Transverse colon (tissue), 4 donors: ENCODE data around the gene EPHB2. TPM values are rescaled to one million over a fixed set of nuclear protein-coding genes. Genes with fewer than 3 reads are reported as not detected.
A peak's percentile ranks its signal among the peaks of the same experiment; 100 is the strongest.

Source experiments
- DNase-seq: peaks from one replicate; pipeline ENCODE4 v3.0.0-alpha.2; 2019
- H3K27ac ChIP-seq, 4 donors: fragments of 200-600 bp; sonication (generic); 2 replicates each; pipeline ENCODE4 v1.5.1; 2016 to 2018; ENCODE audit warnings: inconsistent platforms in 4 of 4
- H3K27me3 ChIP-seq: fragments of 200-600 bp; sonication (generic); 2 replicates; pipeline ENCODE4 v1.5.1; 2017; ENCODE audit warnings: inconsistent platforms
- H3K36me3 ChIP-seq, 4 donors: fragments of 200-600 bp; sonication (generic); 2 replicates each; pipeline ENCODE4 v1.5.1; 2017 to 2019; ENCODE audit warnings: inconsistent platforms in 4 of 4
- H3K4me1 ChIP-seq, 4 donors: fragments of 200-600 bp; sonication (generic); 2 replicates each; pipeline ENCODE4 v1.5.1; 2017 to 2020; ENCODE audit warnings: inconsistent platforms in 4 of 4
- H3K4me3 ChIP-seq, 4 donors: fragments of 200-600 bp; sonication (generic); 1 replicate in 1 of 4; 2 replicates in 3 of 4; pipeline versions ENCODE4 v1.5.1 to v1.6.1; 2017 to 2019; ENCODE audit warnings: inconsistent platforms in 4 of 4
- H3K9me3 ChIP-seq, 2 donors: fragments of 200-600 bp; sonication (generic); 2 replicates each; pipeline ENCODE4 v1.5.1; 2017 to 2019; ENCODE audit warnings: inconsistent platforms in 2 of 2
- CTCF ChIP-seq, 5 experiments: fragments of 200-600 bp in 3 of 5; fragments of 450-650 bp in 2 of 5; sonication (generic) in 3 of 5; IDR thresholded peaks; 1 replicate in 2 of 5; 2 replicates in 3 of 5; pipeline ENCODE4 v1.5.1; 2016 to 2017; ENCODE audit warnings: antibody characterized with exemption in 5 of 5, inconsistent platforms in 3 of 5, mild to moderate bottlenecking in 2 of 5, moderate library complexity in 1 of 5
- EP300 ChIP-seq: sonication (generic); formaldehyde crosslinking; IDR thresholded peaks from one replicate; pipeline ENCODE4 v1.6.1; 2017; ENCODE audit warnings: antibody characterized with exemption, low read depth
- POLR2A ChIP-seq: fragments of 450-650 bp; IDR thresholded peaks from one replicate; pipeline ENCODE4 v1.6.1; 2016; ENCODE audit warnings: antibody characterized with exemption, mild to moderate bottlenecking, moderate library complexity
- POLR2AphosphoS5 ChIP-seq, 3 donors: sonication (generic); formaldehyde crosslinking; IDR thresholded peaks; one replicate each; pipeline ENCODE4 v1.6.1; 2016; ENCODE audit warnings: antibody characterized with exemption in 3 of 3
- whole genome bisulfite sequencing, 2 donors: methylation state at CpG; one replicate each; pipeline ENCODE4 v1.1.5; 2018; ENCODE audit warnings: low coverage in 1 of 2; 5-methylcytosine and 5-hydroxymethylcytosine counted together
- in situ Hi-C, 4 donors: fragments of 200-750 bp; cut with MboI; loops; one replicate each; pipeline versions ENCODE4 v1.15.0 to v1.15.1; 2017; ENCODE audit warnings: low sequenced_read_pairs in 3 of 4, low pct_ligation_motif_present in 1 of 4, low pct_unique_long_range_greater_than_20kb in 1 of 4
- intact Hi-C: fragments of 100-400 bp; cut with DNase I; formaldehyde crosslinking; loops from one replicate; pipeline ENCODE4 v1.15.1; 2023; ENCODE audit warnings: low total_unique reads
- total RNA-seq, 4 donors: library from RNA; depleted of rRNA; stranded (reverse); fragments of >200 nt; gene quantifications; one replicate each; pipeline ENCODE4 v1.1.0, GENCODE V29; 2016

The EPHB2 gene
- total RNA-seq, 4 donors from 2014 or later, result 3.0 to 152 (median 27.9) TPM

- no peak for DNase-seq
- Histone ChIP-seq H3K27me3 (peaks cover 6% of the 10 kb centered on the region), H3K9me3 (no peaks in the 10 kb centered on the region), H3K4me1 (no peaks in the 10 kb centered on the region), H3K27ac (no peak overlapping the region), H3K36me3 (no peaks in the 10 kb centered on the region), H3K4me3 (no peak overlapping the region)
- in situ Hi-C loops (loop anchor here in 1 of 4 donors (25.0 kb wide), 1 partner anchor 513 kb away; no protein-coding TSS in a partner anchor), intact Hi-C loops (loop anchor here (10.0 kb wide), 1 partner anchor 220 kb away; no protein-coding TSS in a partner anchor)
- 61 to 63% methylated on average over 7 to 9 of the region's 9 CpGs for WGBS, 2 donors
- no peak for TF ChIP-seq POLR2A
- no peak for TF ChIP-seq EP300
- no peak for TF ChIP-seq POLR2AphosphoS5 (IDR thresholded peaks at IDR 0.05)
- no peak for TF ChIP-seq CTCF (IDR thresholded peaks at IDR 0.05)
Observed at GRCh38 chr1:22925111-22925510, 214.5 kb downstream of the EPHB2 start.

DNA sequence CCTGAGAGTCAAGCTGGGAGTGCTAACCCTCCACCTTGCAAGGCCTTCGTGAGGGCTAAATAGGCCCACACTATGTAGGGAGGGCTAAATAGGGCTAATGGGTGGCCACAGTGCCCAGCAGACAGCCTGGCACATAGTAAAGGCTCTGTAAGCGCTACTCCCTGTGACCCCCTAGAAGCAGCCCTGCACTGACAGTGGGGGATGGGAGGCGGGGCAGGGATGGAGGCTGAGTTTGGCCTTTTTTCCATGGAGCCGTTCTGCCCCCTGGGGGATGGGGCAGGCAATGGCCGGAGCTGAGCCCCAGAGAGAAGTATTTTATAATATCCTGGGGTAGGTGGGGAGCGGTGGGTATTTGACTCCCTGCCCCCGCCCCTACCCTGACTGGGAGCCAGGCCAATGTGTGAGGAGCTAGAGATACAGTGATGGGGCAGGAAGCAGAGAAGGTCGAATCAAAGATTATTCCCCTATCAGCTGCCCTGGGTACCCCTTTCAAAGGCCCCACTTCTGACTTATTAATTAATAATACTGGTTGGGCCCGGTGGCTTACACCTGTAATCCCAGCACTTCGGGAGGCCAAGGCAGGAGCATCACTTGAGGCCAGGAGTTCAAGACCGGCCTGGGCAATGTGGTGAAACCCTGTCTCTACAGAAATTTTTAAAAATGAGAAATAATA lies 219.7 kb downstream of the EPHB2 start:
- H3K27ac ChIP-seq, result no peak overlapping the region
- peak; percentile 43 for DNase-seq
- no peaks in the 10 kb centered on the region for H3K4me1 ChIP-seq
- H3K36me3 ChIP-seq, result no peaks in the 10 kb centered on the region
- TF ChIP-seq CTCF (IDR thresholded peaks at IDR 0.05) (peak; percentile 55 to 75 (median 69)), POLR2AphosphoS5 (IDR thresholded peaks at IDR 0.05) (no peak)
- 0 to 37% methylated on average over 2 to 11 of the region's 11 CpGs for WGBS, 2 donors
- H3K4me3 ChIP-seq, result no peak overlapping the region
- H3K9me3 ChIP-seq, result no peaks in the 10 kb centered on the region
- H3K27me3 ChIP-seq, result peaks cover 6% of the 10 kb centered on the region
- intact Hi-C loops, result no loop called here
- in situ Hi-C loops, result loop anchor here in 1 of 4 donors (25.0 kb wide), 1 partner anchor 518 kb away; no protein-coding TSS in a partner anchor

GRCh38 chr1:22932803-22933470 lies 222.3 kb downstream of the EPHB2 start:
- TF ChIP-seq CTCF (IDR thresholded peaks at IDR 0.05), result no peak
- TF ChIP-seq POLR2AphosphoS5 (IDR thresholded peaks at IDR 0.05), result no peak
- TF ChIP-seq POLR2A, result no peak
- TF ChIP-seq EP300, result no peak
- Histone ChIP-seq H3K4me1 (no peaks in the 10 kb centered on the region), H3K36me3 (no peaks in the 10 kb centered on the region), H3K9me3 (no peaks in the 10 kb centered on the region), H3K27me3 (no peaks in the 10 kb centered on the region), H3K27ac (no peak overlapping the region), H3K4me3 (no peak overlapping the region)
- in situ Hi-C loops, result loop anchor here in 1 of 4 donors (25.0 kb wide), 1 partner anchor 521 kb away; no protein-coding TSS in a partner anchor
- DNase-seq, result no peak
- intact Hi-C loops, result no loop called here
- WGBS, 2 donors, result 41 to 83% methylated on average over 2 to 4 of the region's 4 CpGs

DNA sequence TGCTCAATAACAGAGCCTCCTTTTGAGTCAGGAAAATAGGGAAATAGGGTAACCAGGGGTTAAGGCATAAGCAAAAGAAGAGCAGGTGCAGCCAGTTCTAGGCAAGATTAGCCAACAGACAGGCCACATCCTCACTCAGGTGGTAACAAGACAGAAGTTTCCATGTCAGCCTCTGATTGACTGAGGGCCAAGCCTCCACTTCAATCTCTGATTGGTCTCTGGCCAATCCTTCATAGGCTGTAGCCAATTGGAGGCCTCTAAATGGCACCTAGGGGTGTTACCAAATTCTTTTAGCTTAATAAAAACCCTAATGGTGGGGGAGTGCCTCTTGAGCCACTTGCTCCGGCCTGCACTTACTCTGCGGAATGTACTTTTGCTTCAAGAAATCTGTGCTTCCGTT lies 224.8 kb downstream of the EPHB2 start:
- Histone ChIP-seq H3K9me3 (no peaks in the 10 kb centered on the region), H3K4me3 (no peak overlapping the region), H3K27ac (no peak overlapping the region), H3K27me3 (no peaks in the 10 kb centered on the region), H3K4me1 (no peaks in the 10 kb centered on the region), H3K36me3 (no peaks in the 10 kb centered on the region)
- TF ChIP-seq POLR2A (no peak), POLR2AphosphoS5 (IDR thresholded peaks at IDR 0.05) (no peak), CTCF (IDR thresholded peaks at IDR 0.05) (no peak), EP300 (no peak)
- intact Hi-C loops, result no loop called here
- 92 to 100% methylated on average over 1 to 3 of the region's 3 CpGs for WGBS, 2 donors
- in situ Hi-C loops, result loop anchor here in 1 of 4 donors (25.0 kb wide), 1 partner anchor 523 kb away; no protein-coding TSS in a partner anchor
- no peak for DNase-seq
